GM12878 (cell line): Measurements from ENCODE around the gene SMIM9. TPM values are rescaled to one million over a fixed set of nuclear protein-coding genes. Genes with fewer than 3 reads are reported as not detected.

Experiments used
- ATAC-seq: fragments of 200-7000 bp; cut with Tn5 transposase; 3 replicates; pipeline ENCODE4 v1.9.1; 2020; ENCODE audit warnings: mild to moderate bottlenecking, moderate library complexity
- BruUV-seq: library from RNA; stranded (reverse); fragments of 400-500 nt; replicated peaks from 2 replicates; lab custom pipeline; 2021; lab: Mats Ljungman, UMichigan
- CTCF ChIA-PET: fragments of 300-600 bp; sonication (Branson Sonifier 250); formaldehyde crosslinking; extraction: SDS; loops from one replicate; lab custom pipeline; 2021; ENCODE audit warnings: inconsistent platforms; lab: Yijun Ruan, JAX
- POLR2A ChIA-PET: fragments of 350-600 bp; formaldehyde crosslinking; extraction: SDS; loops from one replicate; lab custom pipeline; 2021; ENCODE audit warnings: inconsistent platforms; lab: Charles Lee
- RAD21 ChIA-PET: fragments of 300-600 bp; sonication (Branson Sonifier 250); formaldehyde crosslinking; loops from one replicate; lab custom pipeline; 2023; ENCODE audit warnings: antibody characterized with exemption; ENCODE audit not compliant: unreplicated experiment; lab: Charles Lee
- SMC1A ChIA-PET: fragments of 300-600 bp; sonication (Branson Sonifier 250); formaldehyde crosslinking; loops from one replicate; lab custom pipeline; 2023; ENCODE audit not compliant: unreplicated experiment, uncharacterized antibody; lab: Charles Lee
- DNase-seq: peaks from one replicate; pipeline ENCODE4 v3.0.0-alpha.2; 2011; ENCODE audit warnings: low read depth, low spot score
- FAIRE-seq: peaks from 3 replicates; lab custom pipeline; 2011; peaks lifted over from hg19 to GRCh38; lab: Jason Lieb, UNC
- H2AFZ ChIP-seq: 2 replicates; pipeline ENCODE4 v1.6.0; 2011; ENCODE audit warnings: low read depth, low read length, control low read depth; ENCODE audit not compliant: control insufficient read depth
- H3K27ac ChIP-seq: 2 replicates; pipeline ENCODE4 v1.5.1; 2011; ENCODE audit warnings: control low read depth; ENCODE audit not compliant: control insufficient read depth, insufficient read depth
- H3K27me3 ChIP-seq, 2 experiments: replicated peaks in 1 of 2; 2 replicates each; pipeline versions ENCODE4 v1.6.0 to v1.6.1; 2011; ENCODE audit warnings: low read length in 1 of 2; ENCODE audit not compliant: control insufficient read depth in 2 of 2, insufficient read depth in 2 of 2
- H3K36me3 ChIP-seq, 2 experiments: 2 replicates each; pipeline ENCODE4 v1.5.1; 2011; ENCODE audit warnings: low read length in 1 of 2; ENCODE audit not compliant: control insufficient read depth in 2 of 2, insufficient read depth in 2 of 2
- H3K4me1 ChIP-seq: 2 replicates; pipeline ENCODE4 v1.6.1; 2011; ENCODE audit warnings: mild to moderate bottlenecking, low read length, moderate library complexity, mixed read lengths; ENCODE audit not compliant: control insufficient read depth, insufficient read depth
- H3K4me2 ChIP-seq: 2 replicates; pipeline ENCODE4 v1.6.0; 2011; ENCODE audit warnings: control low read depth; ENCODE audit not compliant: control insufficient read depth, insufficient read depth
- H3K4me3 ChIP-seq: fragments of 200-600 bp; sonication (generic); 2 replicates; pipeline ENCODE4 v1.5.1; 2016
- H3K79me2 ChIP-seq: 2 replicates; pipeline ENCODE4 v1.6.0; 2011; ENCODE audit warnings: low read length; ENCODE audit not compliant: control insufficient read depth, insufficient read depth
- H3K9ac ChIP-seq: 2 replicates; pipeline ENCODE4 v1.8.0; 2011; ENCODE audit warnings: low read length, control low read depth, mixed read lengths; ENCODE audit not compliant: control insufficient read depth, insufficient read depth
- H3K9me3 ChIP-seq: replicated peaks from 3 replicates; pipeline ENCODE4 v1.5.1; 2011; ENCODE audit warnings: mild to moderate bottlenecking, low read length; ENCODE audit not compliant: control insufficient read depth, insufficient read depth
- H4K20me1 ChIP-seq: 2 replicates; pipeline ENCODE4 v1.6.0; 2011; ENCODE audit not compliant: control insufficient read depth, insufficient read depth
- BCLAF1 ChIP-seq: fragments of 450-650 bp; IDR thresholded peaks from 2 replicates; pipeline ENCODE4 v1.6.1; 2017; ENCODE audit warnings: antibody characterized with exemption, mild to moderate bottlenecking, moderate library complexity
- ELK1 ChIP-seq: IDR thresholded peaks from 2 replicates; pipeline ENCODE4 v1.6.1; 2012; ENCODE audit warnings: low read depth, low read length, improper control_type of control experiment
- GABPA ChIP-seq: IDR thresholded peaks from 2 replicates; pipeline ENCODE4 v1.6.1; 2014; ENCODE audit warnings: antibody characterized with exemption, low read depth, mild to moderate bottlenecking, inconsistent platforms
- PBX3 ChIP-seq: IDR thresholded peaks from 2 replicates; pipeline ENCODE4 v1.6.1; 2011; ENCODE audit warnings: mild to moderate bottlenecking, low read depth, low read length, moderate library complexity; ENCODE audit not compliant: insufficient replicate concordance
- RAD51 ChIP-seq: fragments of 450-650 bp; IDR thresholded peaks from 2 replicates; pipeline ENCODE4 v1.6.1; 2016; ENCODE audit warnings: moderate library complexity, mild to moderate bottlenecking, inconsistent platforms
- SP1 ChIP-seq: IDR thresholded peaks from one replicate; pipeline ENCODE4 v1.6.1; 2011; ENCODE audit warnings: low read depth, low read length
- SREBF2 ChIP-seq: IDR thresholded peaks from 2 replicates; pipeline ENCODE4 v1.6.1; 2012; ENCODE audit warnings: mild to moderate bottlenecking, low read length
- USF2 ChIP-seq: IDR thresholded peaks from 2 replicates; pipeline ENCODE4 v1.6.1; 2011; ENCODE audit warnings: low read depth, low read length, improper control_type of control experiment, borderline replicate concordance
- WGBS: methylation state at CpG from one replicate; pipeline ENCODE4 v1.1.6; 2016; ENCODE audit warnings: low lambda C conversion rate; ENCODE audit not compliant: insufficient replicate concordance, insufficient coverage; ENCODE audit errors: missing lambda C conversion rate; 5-methylcytosine and 5-hydroxymethylcytosine counted together
- in situ Hi-C: fragments of 300-500 bp; cut with MboI; formaldehyde crosslinking; loops from 9 replicates; pipeline ENCODE4 v1.14.3; 2018; ENCODE audit warnings: mixed read lengths
- intact Hi-C: fragments of 100-400 bp; cut with micrococcal nuclease; formaldehyde crosslinking; loops from one replicate; pipeline ENCODE4 v1.14.2; 2022; ENCODE audit not compliant: unreplicated experiment
- polyA plus RNA-seq, 11 experiments: library from polyadenylated mRNA; depleted of rRNA in 4 of 11; unstranded in 6 of 11; stranded (reverse) in 5 of 11; fragments of >200 nt; fragmentation: Nextera tagmentation in 4 of 11; fragmentation: Illumina TruSeq in 1 of 11; extraction: Ambion mirVana in 4 of 11; extraction: Trizol in 1 of 11; gene quantifications; 1 replicate in 1 of 11; 2 replicates in 10 of 11; pipeline versions ENCODE4 v1.2.1 to v1.2.3, GENCODE V29; 2011 to 2016; ENCODE audit warnings: inconsistent platforms in 2 of 11, missing spikeins in 2 of 11, low read depth in 1 of 11
- total RNA-seq, 4 experiments: library from RNA; depleted of rRNA in 3 of 4; stranded (reverse); fragments of >200 nt in 3 of 4; fragmentation: Illumina TruSeq in 1 of 4; extraction: Trizol in 1 of 4; gene quantifications; 2 replicates each; pipeline versions ENCODE4 v1.2.1 to v1.2.3, GENCODE V29; 2013 to 2021

Gene SMIM9
- total and polyA plus RNA-seq, 10 of the 15 experiments (the other 5 are each of a cell fraction or from before 2014, with no cell fraction given) = not detected

- TF ChIP-seq SP1 (no peak), BCLAF1 (no peak), GABPA (no peak), PBX3 (no peak), ELK1 (no peak)
Observed at GRCh38 chrX:154824638-154825037, 9.8 kb downstream of the SMIM9 start (continued).

- DNase-seq = no peak
- intact Hi-C loops = no loop called here
- SMC1A ChIA-PET = interaction anchor here (0.9 to 2.6 kb wide), 2 partner anchors 10 to 12 kb away, joined by 3 to 12 read pairs; no protein-coding TSS in a partner anchor
- WGBS = 65% methylated on average over 3 of the region's 3 CpGs
- Histone ChIP-seq H3K79me2 (no peaks in the 10 kb centered on the region), H3K9ac (no peak overlapping the region), H3K9me3 (no peaks in the 10 kb centered on the region), H3K27me3 (no peaks in the 10 kb centered on the region), H3K36me3 (no peaks in the 10 kb centered on the region), H3K4me2 (no peak overlapping the region), H3K4me1 (peaks cover 3% of the 10 kb centered on the region), H3K27ac (no peak overlapping the region), H2AFZ (peak overlapping the region; percentile 12; the same call in 1 of the 2 replicates), H3K4me3 (no peak overlapping the region), H4K20me1 (no peaks in the 10 kb centered on the region)
- CTCF ChIA-PET = interaction anchor here (1.1 to 1.5 kb wide), 2 partner anchors 9 to 73 kb away, joined by 3 read pairs; no protein-coding TSS in a partner anchor
- BruUV-seq = no TSS peak
- peak; percentile 22; the same call in 1 of the 2 replicates for TF ChIP-seq USF2
- TF ChIP-seq SREBF2 = no peak
- TF ChIP-seq RAD51 = peak; percentile 88
- in situ Hi-C loops = no loop called here
- FAIRE-seq = no peak
- POLR2A ChIA-PET = interaction anchor here (0.6 kb wide), 1 partner anchor 407 kb away, joined by 4 read pairs; no protein-coding TSS in a partner anchor
- RAD21 ChIA-PET = interaction anchor here (1.4 kb wide), 1 partner anchor 9 kb away, joined by 4 read pairs; no protein-coding TSS in a partner anchor
- ATAC-seq = no peak
Observed at GRCh38 chrX:154822029-154822428, 12.4 kb downstream of the SMIM9 start.
